Measurements from ENCODE around the gene SSC4D.

Gene SSC4D

DNA sequence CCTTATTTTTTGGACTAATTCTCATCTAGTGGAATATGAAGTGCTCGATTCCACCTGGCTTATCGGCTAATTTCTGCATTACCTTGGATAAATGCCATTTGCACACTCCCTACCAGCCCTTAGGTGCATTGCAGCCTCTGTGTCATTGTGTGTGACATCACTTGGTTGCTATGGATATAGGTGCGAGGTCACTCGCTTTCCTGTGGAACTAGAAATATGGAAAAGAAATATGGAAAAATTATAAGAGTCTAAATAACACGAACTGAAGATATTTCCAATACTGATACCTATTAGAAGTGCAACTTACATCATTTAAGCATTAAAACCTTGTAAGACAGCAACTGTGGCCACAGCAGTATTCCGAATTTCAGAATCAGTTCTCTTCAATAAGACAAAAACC, 52.7 kb downstream of the SSC4D start:
- Histone ChIP-seq H3K9ac (ENCODE audit: low read depth in 1 of 2, low read length in 2 of 2) (peak overlapping the region in 1 of 2 donors; percentile 40), H3K4me3 (ENCODE audit: low read length in 2 of 2) (peak overlapping the region in 1 of 2 donors; percentile 93)

DNA sequence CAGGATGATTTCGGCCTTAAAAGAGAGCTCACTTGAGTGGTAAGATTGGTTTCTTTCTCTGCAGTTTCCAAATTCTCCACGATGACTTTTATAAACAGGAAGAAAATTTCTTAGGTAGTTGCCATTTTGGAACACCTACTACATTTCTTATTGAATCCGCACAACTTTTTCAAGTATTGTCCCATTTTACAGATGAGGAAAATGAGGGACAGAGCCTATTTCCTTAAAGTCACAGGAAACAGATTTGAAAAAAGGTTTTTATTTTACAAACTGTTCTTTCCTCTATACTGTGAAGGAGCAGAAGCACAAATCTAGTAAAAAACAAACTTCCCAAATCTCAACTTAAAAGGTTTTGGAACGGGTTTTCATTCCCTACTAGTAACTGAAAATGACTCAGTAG, 53.4 kb downstream of the SSC4D start:
- H3K9ac ChIP-seq (ENCODE audit: low read depth in 1 of 2, low read length in 2 of 2) = no peak overlapping the region
- H3K9me3 ChIP-seq (ENCODE audit: control insufficient read depth in 2 of 2, low read length in 2 of 2) = no peaks in the 10 kb centered on the region
- H3K27me3 ChIP-seq (ENCODE audit: control insufficient read depth in 2 of 2, insufficient read depth in 2 of 2, low read length in 2 of 2) = no peaks in the 10 kb centered on the region
- H3K36me3 ChIP-seq (ENCODE audit: control insufficient read depth in 2 of 2, insufficient read depth in 2 of 2, low read length in 2 of 2) = peaks cover 2 to 4% of the 10 kb centered on the region in 2 donors
- no peak overlapping the region for H3K4me3 ChIP-seq (ENCODE audit: low read length in 2 of 2)
- no peak overlapping the region for H3K27ac ChIP-seq (ENCODE audit: low read depth in 2 of 2, low read length in 2 of 2)
- peaks cover 14 to 24% of the 10 kb centered on the region in 2 donors for H3K4me1 ChIP-seq (ENCODE audit: control insufficient read depth in 2 of 2, insufficient read depth in 2 of 2, low read length in 2 of 2)

More for the DNA sequence above, 52.7 kb downstream of the SSC4D start:
- Histone ChIP-seq H3K36me3 (ENCODE audit: control insufficient read depth in 2 of 2, insufficient read depth in 2 of 2, low read length in 2 of 2) (peaks cover 2 to 3% of the 10 kb centered on the region in 2 donors), H3K9me3 (ENCODE audit: control insufficient read depth in 2 of 2, low read length in 2 of 2) (no peaks in the 10 kb centered on the region), H3K4me1 (ENCODE audit: control insufficient read depth in 2 of 2, insufficient read depth in 2 of 2, low read length in 2 of 2) (peaks cover 13 to 24% of the 10 kb centered on the region in 2 donors), H3K27me3 (ENCODE audit: control insufficient read depth in 2 of 2, insufficient read depth in 2 of 2, low read length in 2 of 2) (no peaks in the 10 kb centered on the region), H3K27ac (ENCODE audit: low read depth in 2 of 2, low read length in 2 of 2) (no peak overlapping the region)

DNA sequence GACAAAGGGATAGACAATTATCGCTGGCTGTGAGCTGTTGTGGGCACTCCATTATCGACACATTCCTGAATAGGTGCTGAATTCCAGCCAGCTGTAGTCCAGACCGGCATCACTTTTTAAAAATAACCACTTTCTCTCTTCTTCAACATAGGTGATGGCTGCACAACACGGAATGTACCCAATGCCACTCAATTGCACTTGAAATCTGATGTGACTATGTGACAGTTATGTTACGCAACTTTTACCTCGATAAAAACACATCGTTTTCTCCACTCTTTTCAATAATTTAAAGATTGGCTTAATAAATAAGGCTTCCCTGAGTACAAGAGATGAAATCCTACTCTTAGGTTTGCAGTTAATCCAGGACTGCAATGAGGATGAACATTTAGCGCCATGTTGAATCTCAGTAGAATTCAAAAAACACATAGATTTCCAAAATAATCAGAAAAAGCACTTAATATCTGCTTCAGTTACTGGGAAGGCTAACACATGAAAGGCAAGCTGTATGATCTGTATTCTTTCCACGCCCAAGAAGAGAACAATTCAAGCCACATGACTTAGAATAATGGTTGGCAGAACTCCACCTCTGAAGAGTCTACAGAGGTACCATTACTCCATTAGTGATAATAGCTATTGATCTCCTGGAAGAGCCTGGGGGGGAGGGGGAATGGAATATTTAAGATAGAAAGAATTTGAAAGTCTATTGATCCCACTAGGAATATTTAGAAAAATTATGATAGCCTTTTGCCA, 54.3 kb downstream of the SSC4D start:
- Histone ChIP-seq H3K27ac (ENCODE audit: low read depth in 2 of 2, low read length in 2 of 2) (no peak overlapping the region), H3K4me3 (ENCODE audit: low read length in 2 of 2) (no peak overlapping the region), H3K4me1 (ENCODE audit: control insufficient read depth in 2 of 2, insufficient read depth in 2 of 2, low read length in 2 of 2) (peaks cover 14 to 24% of the 10 kb centered on the region in 2 donors), H3K36me3 (ENCODE audit: control insufficient read depth in 2 of 2, insufficient read depth in 2 of 2, low read length in 2 of 2) (peaks cover 3 to 8% of the 10 kb centered on the region in 2 donors), H3K27me3 (ENCODE audit: control insufficient read depth in 2 of 2, insufficient read depth in 2 of 2, low read length in 2 of 2) (no peaks in the 10 kb centered on the region), H3K9me3 (ENCODE audit: control insufficient read depth in 2 of 2, low read length in 2 of 2) (no peaks in the 10 kb centered on the region), H3K9ac (ENCODE audit: low read depth in 1 of 2, low read length in 2 of 2) (no peak overlapping the region)

DNA sequence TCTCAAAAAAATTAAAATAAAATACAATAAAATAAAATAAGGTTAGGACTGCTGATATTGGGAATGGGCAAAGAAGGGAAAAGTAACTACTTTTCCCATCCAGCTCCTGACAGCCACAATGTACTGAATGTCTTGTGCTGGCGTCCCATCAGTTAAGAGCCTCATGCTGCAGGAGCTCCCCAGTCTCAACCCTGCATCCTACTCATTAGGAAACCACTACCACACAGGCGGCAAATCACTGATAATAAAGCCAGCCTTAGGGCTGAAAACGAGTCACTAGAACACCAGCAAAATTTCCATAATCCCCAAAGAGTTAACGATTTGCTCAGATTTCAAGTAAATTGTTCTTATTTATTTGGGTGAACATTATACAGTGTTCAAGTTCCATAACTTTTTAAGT, 55.0 kb downstream of the SSC4D start:
- H3K27me3 ChIP-seq (ENCODE audit: control insufficient read depth in 2 of 2, insufficient read depth in 2 of 2, low read length in 2 of 2) = no peaks in the 10 kb centered on the region
- H3K4me1 ChIP-seq (ENCODE audit: control insufficient read depth in 2 of 2, insufficient read depth in 2 of 2, low read length in 2 of 2) = peaks cover 10 to 18% of the 10 kb centered on the region in 2 donors
- peaks cover 6 to 15% of the 10 kb centered on the region in 2 donors for H3K36me3 ChIP-seq (ENCODE audit: control insufficient read depth in 2 of 2, insufficient read depth in 2 of 2, low read length in 2 of 2)
- H3K9me3 ChIP-seq (ENCODE audit: control insufficient read depth in 2 of 2, low read length in 2 of 2) = no peaks in the 10 kb centered on the region
- H3K27ac ChIP-seq (ENCODE audit: low read depth in 2 of 2, low read length in 2 of 2) = no peak overlapping the region
- no peak overlapping the region for H3K9ac ChIP-seq (ENCODE audit: low read depth in 1 of 2, low read length in 2 of 2)
- no peak overlapping the region for H3K4me3 ChIP-seq (ENCODE audit: low read length in 2 of 2)

DNA sequence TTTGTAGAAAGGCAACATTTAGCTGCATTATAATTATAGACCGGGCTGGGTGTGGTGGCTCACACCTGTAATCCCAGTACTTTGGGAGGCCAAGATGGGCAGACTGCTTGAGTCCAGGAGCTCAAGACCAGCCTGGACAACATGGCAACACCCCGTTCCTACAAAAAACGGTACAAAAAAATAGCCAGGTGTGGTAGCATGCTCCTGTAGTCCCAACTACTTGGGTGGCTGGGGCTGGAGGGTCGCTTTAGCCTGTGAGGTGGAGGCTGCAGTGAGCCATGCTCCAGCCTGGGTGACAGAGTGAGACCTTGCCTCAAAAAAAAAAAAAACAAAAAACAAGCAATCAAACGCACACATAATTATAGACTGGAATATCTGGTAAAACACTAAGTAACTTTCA, 55.8 kb downstream of the SSC4D start:
- H3K27me3 ChIP-seq (ENCODE audit: control insufficient read depth in 2 of 2, insufficient read depth in 2 of 2, low read length in 2 of 2) = no peaks in the 10 kb centered on the region
- H3K9me3 ChIP-seq (ENCODE audit: control insufficient read depth in 2 of 2, low read length in 2 of 2) = no peaks in the 10 kb centered on the region
- H3K4me3 ChIP-seq (ENCODE audit: low read length in 2 of 2) = no peak overlapping the region
- H3K36me3 ChIP-seq (ENCODE audit: control insufficient read depth in 2 of 2, insufficient read depth in 2 of 2, low read length in 2 of 2) = peaks cover 6 to 18% of the 10 kb centered on the region in 2 donors
- H3K27ac ChIP-seq (ENCODE audit: low read depth in 2 of 2, low read length in 2 of 2) = no peak overlapping the region
- peaks cover 10 to 15% of the 10 kb centered on the region in 2 donors for H3K4me1 ChIP-seq (ENCODE audit: control insufficient read depth in 2 of 2, insufficient read depth in 2 of 2, low read length in 2 of 2)
- no peak overlapping the region for H3K9ac ChIP-seq (ENCODE audit: low read depth in 1 of 2, low read length in 2 of 2)

DNA sequence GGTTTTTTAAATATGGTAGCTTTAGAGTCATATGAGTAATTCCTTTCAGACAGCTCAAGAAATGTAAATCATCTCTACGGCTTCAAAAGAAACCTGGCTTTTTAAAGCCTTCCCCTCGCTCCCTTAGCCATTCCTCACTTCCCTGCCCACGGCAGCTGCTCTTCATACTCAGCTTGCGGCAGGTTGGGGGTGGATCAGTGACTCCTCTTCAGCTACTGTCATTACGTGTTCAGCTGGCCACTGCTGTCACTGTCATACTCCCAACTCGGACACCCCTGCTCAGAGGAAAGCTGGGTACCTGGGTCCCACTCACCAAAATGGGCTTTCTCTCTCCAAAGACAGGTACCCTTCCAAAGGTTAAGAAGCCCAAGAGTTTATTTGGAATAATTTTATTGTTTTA, 57.3 kb downstream of the SSC4D start:
- Histone ChIP-seq H3K4me1 (ENCODE audit: control insufficient read depth in 2 of 2, insufficient read depth in 2 of 2, low read length in 2 of 2) (peaks cover 9 to 10% of the 10 kb centered on the region in 2 donors), H3K27ac (ENCODE audit: low read depth in 2 of 2, low read length in 2 of 2) (no peak overlapping the region), H3K9ac (ENCODE audit: low read depth in 1 of 2, low read length in 2 of 2) (no peak overlapping the region), H3K9me3 (ENCODE audit: control insufficient read depth in 2 of 2, low read length in 2 of 2) (no peaks in the 10 kb centered on the region), H3K36me3 (ENCODE audit: control insufficient read depth in 2 of 2, insufficient read depth in 2 of 2, low read length in 2 of 2) (peaks cover 8 to 23% of the 10 kb centered on the region in 2 donors), H3K4me3 (ENCODE audit: low read length in 2 of 2) (no peak overlapping the region), H3K27me3 (ENCODE audit: control insufficient read depth in 2 of 2, insufficient read depth in 2 of 2, low read length in 2 of 2) (no peaks in the 10 kb centered on the region)

DNA sequence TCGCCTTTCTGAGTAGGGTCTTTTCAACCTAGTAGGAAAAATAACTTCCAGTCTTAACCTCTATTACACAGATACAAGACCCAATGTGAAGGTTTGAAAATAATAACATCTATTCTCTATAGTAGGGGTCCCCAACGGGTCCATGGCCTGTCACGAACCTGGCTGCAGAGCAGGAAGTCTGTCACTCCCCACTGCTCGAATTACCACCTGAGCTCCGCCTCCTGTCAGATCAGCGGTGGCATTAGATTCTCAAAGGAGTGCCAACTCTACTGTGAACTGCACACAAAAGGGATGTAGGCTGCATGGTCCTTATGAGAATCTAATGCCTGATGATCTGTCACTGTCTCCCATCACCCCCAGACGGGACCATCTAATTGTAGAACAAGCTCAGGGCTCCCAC, 58.1 kb downstream of the SSC4D start:
- Histone ChIP-seq H3K4me3 (ENCODE audit: low read length in 2 of 2) (no peak overlapping the region), H3K4me1 (ENCODE audit: control insufficient read depth in 2 of 2, insufficient read depth in 2 of 2, low read length in 2 of 2) (peaks cover 11 to 15% of the 10 kb centered on the region in 2 donors), H3K36me3 (ENCODE audit: control insufficient read depth in 2 of 2, insufficient read depth in 2 of 2, low read length in 2 of 2) (peaks cover 10 to 31% of the 10 kb centered on the region in 2 donors), H3K9ac (ENCODE audit: low read depth in 1 of 2, low read length in 2 of 2) (no peak overlapping the region), H3K27ac (ENCODE audit: low read depth in 2 of 2, low read length in 2 of 2) (no peak overlapping the region), H3K27me3 (ENCODE audit: control insufficient read depth in 2 of 2, insufficient read depth in 2 of 2, low read length in 2 of 2) (no peaks in the 10 kb centered on the region), H3K9me3 (ENCODE audit: control insufficient read depth in 2 of 2, low read length in 2 of 2) (no peaks in the 10 kb centered on the region)

DNA sequence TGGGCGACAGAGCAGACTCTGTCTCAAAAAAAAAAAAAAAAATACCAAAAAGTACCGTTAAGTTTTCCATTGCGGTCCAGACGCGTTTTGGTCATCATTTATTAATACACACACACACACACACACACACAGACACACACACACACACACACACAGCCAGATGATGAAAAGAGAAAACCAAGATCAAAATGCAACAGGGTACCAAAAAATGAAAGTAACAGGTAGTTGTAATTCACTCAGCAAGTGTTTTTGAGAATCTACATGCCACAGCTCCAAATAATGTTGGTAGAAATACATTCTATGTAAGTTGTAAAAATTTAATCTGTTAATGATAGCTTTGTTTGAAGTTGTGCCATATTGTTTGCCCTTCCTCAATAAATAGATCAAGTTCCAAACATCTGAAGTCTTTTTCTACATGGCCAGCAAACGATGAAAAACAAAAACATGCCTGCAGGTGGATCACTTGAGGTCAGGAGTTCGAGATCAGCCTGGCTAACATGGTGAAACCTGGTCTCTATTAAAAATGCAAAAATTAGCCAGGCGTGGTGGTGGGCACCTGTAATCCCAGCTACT, 60.1 kb downstream of the SSC4D start:
- no peak overlapping the region for H3K4me3 ChIP-seq (ENCODE audit: low read length in 2 of 2)
- H3K27ac ChIP-seq (ENCODE audit: low read depth in 2 of 2, low read length in 2 of 2) = no peak overlapping the region
- peaks cover 13 to 19% of the 10 kb centered on the region in 2 donors for H3K4me1 ChIP-seq (ENCODE audit: control insufficient read depth in 2 of 2, insufficient read depth in 2 of 2, low read length in 2 of 2)
- peaks cover 22 to 39% of the 10 kb centered on the region in 2 donors for H3K36me3 ChIP-seq (ENCODE audit: control insufficient read depth in 2 of 2, insufficient read depth in 2 of 2, low read length in 2 of 2)
- no peaks in the 10 kb centered on the region for H3K27me3 ChIP-seq (ENCODE audit: control insufficient read depth in 2 of 2, insufficient read depth in 2 of 2, low read length in 2 of 2)
- H3K9me3 ChIP-seq (ENCODE audit: control insufficient read depth in 2 of 2, low read length in 2 of 2) = no peaks in the 10 kb centered on the region
- no peak overlapping the region for H3K9ac ChIP-seq (ENCODE audit: low read depth in 1 of 2, low read length in 2 of 2)

DNA sequence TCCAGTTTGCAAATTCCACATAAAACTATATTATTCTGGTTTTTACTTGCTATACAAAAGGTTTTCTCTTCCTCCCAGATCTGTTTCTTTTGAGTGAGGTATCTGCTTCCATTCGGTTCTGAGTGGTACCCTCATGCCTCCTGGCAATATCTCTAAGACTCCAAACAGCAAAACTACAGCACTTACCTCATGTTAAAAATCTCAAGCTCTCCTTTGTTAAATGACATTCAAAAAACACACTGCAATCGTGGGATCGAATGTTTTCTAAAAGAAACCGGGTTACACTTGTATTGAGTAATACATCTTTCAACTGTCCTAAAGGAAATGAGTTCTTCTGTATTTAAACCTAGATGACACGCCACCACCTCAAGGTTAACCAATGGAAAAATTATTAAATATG, 61.8 kb downstream of the SSC4D start:
- Histone ChIP-seq H3K4me1 (ENCODE audit: control insufficient read depth in 2 of 2, insufficient read depth in 2 of 2, low read length in 2 of 2) (peaks cover 13 to 19% of the 10 kb centered on the region in 2 donors), H3K9me3 (ENCODE audit: control insufficient read depth in 2 of 2, low read length in 2 of 2) (no peaks in the 10 kb centered on the region), H3K36me3 (ENCODE audit: control insufficient read depth in 2 of 2, insufficient read depth in 2 of 2, low read length in 2 of 2) (peaks cover 28 to 52% of the 10 kb centered on the region in 2 donors), H3K4me3 (ENCODE audit: low read length in 2 of 2) (no peak overlapping the region), H3K27me3 (ENCODE audit: control insufficient read depth in 2 of 2, insufficient read depth in 2 of 2, low read length in 2 of 2) (no peaks in the 10 kb centered on the region), H3K9ac (ENCODE audit: low read depth in 1 of 2, low read length in 2 of 2) (no peak overlapping the region), H3K27ac (ENCODE audit: low read depth in 2 of 2, low read length in 2 of 2) (no peak overlapping the region)

DNA sequence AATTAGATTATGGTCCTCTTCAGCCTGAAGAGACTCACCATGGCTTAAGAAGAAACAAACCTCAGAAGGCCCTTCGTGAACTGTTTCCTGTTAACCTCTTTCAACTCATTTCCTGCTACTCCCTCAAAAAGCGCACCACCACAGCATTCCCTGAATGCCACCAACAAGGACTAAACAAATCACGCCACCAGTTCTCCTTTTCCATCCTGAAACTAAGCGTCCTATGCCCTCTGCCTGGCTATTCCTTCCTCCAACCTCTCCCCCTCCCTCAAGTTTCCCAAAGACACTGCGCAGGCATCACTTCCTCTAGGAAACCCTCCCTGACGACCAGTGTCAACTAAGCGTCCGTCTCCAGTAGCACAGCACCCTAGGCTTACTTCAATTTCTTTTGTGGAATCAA, 62.7 kb downstream of the SSC4D start:
- peaks cover 28 to 52% of the 10 kb centered on the region in 2 donors for H3K36me3 ChIP-seq (ENCODE audit: control insufficient read depth in 2 of 2, insufficient read depth in 2 of 2, low read length in 2 of 2)
- peaks cover 8 to 19% of the 10 kb centered on the region in 2 donors for H3K4me1 ChIP-seq (ENCODE audit: control insufficient read depth in 2 of 2, insufficient read depth in 2 of 2, low read length in 2 of 2)
- H3K27ac ChIP-seq (ENCODE audit: low read depth in 2 of 2, low read length in 2 of 2) = peak overlapping the region; percentile 77 to 84

More for the DNA sequence above, 62.7 kb downstream of the SSC4D start:
- no peaks in the 10 kb centered on the region for H3K9me3 ChIP-seq (ENCODE audit: control insufficient read depth in 2 of 2, low read length in 2 of 2)
- H3K4me3 ChIP-seq (ENCODE audit: low read length in 2 of 2) = peak overlapping the region in 1 of 2 donors; percentile 43
- H3K27me3 ChIP-seq (ENCODE audit: control insufficient read depth in 2 of 2, insufficient read depth in 2 of 2, low read length in 2 of 2) = no peaks in the 10 kb centered on the region
- peak overlapping the region in 1 of 2 donors; percentile 9 for H3K9ac ChIP-seq (ENCODE audit: low read depth in 1 of 2, low read length in 2 of 2)

Measured in mucosa of rectum (tissue), 2 donors.